ENCODE measurements around the gene REPS1. TPM values are rescaled to one million over a fixed set of nuclear protein-coding genes. Genes with fewer than 3 reads are reported as not detected.
A peak's percentile ranks its signal among the peaks of the same experiment; 100 is the strongest.

REPS1 gene
- total RNA-seq, 4 donors from 2014 or later = 14.8 to 21.6 (median 17.4) TPM

GRCh38 chr6:138863321-138863720 lies 124.7 kb downstream of the REPS1 start:
- ATAC-seq (no peak), DNase-seq (no peak)
- in situ Hi-C loops (cut with MboI; ENCODE audit: low sequenced_read_pairs in 4 of 4) (no loop called here), intact Hi-C loops (cut with DNase I; ENCODE audit: low total_unique reads) (no loop called here)
- Histone ChIP-seq H3K27ac (no peak overlapping the region), H3K27me3 (no peaks in the 10 kb centered on the region), H3K36me3 (no peaks in the 10 kb centered on the region), H3K4me3 (no peak overlapping the region), H3K9me3 (no peaks in the 10 kb centered on the region), H3K4me1 (no peaks in the 10 kb centered on the region)
- no peak for TF ChIP-seq POLR2A (IDR thresholded peaks at IDR 0.05)
- no peak for TF ChIP-seq CTCF (IDR thresholded peaks at IDR 0.05 in 4 of 5, conservative IDR thresholded peaks at IDR 0.05 in 1 of 5)

- Histone ChIP-seq H3K4me3 (no peak overlapping the region), H3K36me3 (no peaks in the 10 kb centered on the region), H3K27ac (no peak overlapping the region), H3K27me3 (no peaks in the 10 kb centered on the region), H3K9me3 (no peaks in the 10 kb centered on the region), H3K4me1 (no peaks in the 10 kb centered on the region)
- TF ChIP-seq CTCF (IDR thresholded peaks at IDR 0.05 in 4 of 5, conservative IDR thresholded peaks at IDR 0.05 in 1 of 5) (no peak), POLR2A (IDR thresholded peaks at IDR 0.05) (no peak)
- in situ Hi-C loops (cut with MboI; ENCODE audit: low sequenced_read_pairs in 4 of 4) = no loop called here
- no peak for DNase-seq
- intact Hi-C loops (cut with DNase I; ENCODE audit: low total_unique reads) = no loop called here
- peak in 1 of 2 donors; percentile 50 for ATAC-seq
Observed at GRCh38 chr6:138862456-138862855, 125.6 kb downstream of the REPS1 start.

- in situ Hi-C loops (cut with MboI; ENCODE audit: low sequenced_read_pairs in 4 of 4) (no loop called here), intact Hi-C loops (cut with DNase I; ENCODE audit: low total_unique reads) (no loop called here)
- H3K4me1 ChIP-seq = no peaks in the 10 kb centered on the region
- no peaks in the 10 kb centered on the region for H3K9me3 ChIP-seq
- H3K36me3 ChIP-seq = no peaks in the 10 kb centered on the region
- H3K27me3 ChIP-seq = no peaks in the 10 kb centered on the region
- no peak overlapping the region for H3K27ac ChIP-seq
- DNase-seq = no peak
- TF ChIP-seq CTCF (IDR thresholded peaks at IDR 0.05 in 4 of 5, conservative IDR thresholded peaks at IDR 0.05 in 1 of 5) = no peak
- no peak for TF ChIP-seq POLR2A (IDR thresholded peaks at IDR 0.05)
- no peak for ATAC-seq
- H3K4me3 ChIP-seq = no peak overlapping the region
Observed at GRCh38 chr6:138857775-138858174, 130.3 kb downstream of the REPS1 start.

GRCh38 chr6:138856654-138857053 lies 131.4 kb downstream of the REPS1 start:
- in situ Hi-C loops (cut with MboI; ENCODE audit: low sequenced_read_pairs in 4 of 4) = no loop called here
- H3K27ac ChIP-seq = no peak overlapping the region
- no peak for ATAC-seq
- no peak for DNase-seq
- TF ChIP-seq CTCF (IDR thresholded peaks at IDR 0.05 in 4 of 5, conservative IDR thresholded peaks at IDR 0.05 in 1 of 5) (no peak), POLR2A (IDR thresholded peaks at IDR 0.05) (no peak)
- intact Hi-C loops (cut with DNase I; ENCODE audit: low total_unique reads) = no loop called here
- no peaks in the 10 kb centered on the region for H3K27me3 ChIP-seq
- no peak overlapping the region for H3K4me3 ChIP-seq
- no peaks in the 10 kb centered on the region for H3K9me3 ChIP-seq
- no peaks in the 10 kb centered on the region for H3K36me3 ChIP-seq
- no peaks in the 10 kb centered on the region for H3K4me1 ChIP-seq

Other genes starting within 250 kb of the REPS1 start
- 1 to 10 TPM; 4.6 to 8.4 (median 5.6) TPM for gene CCDC28A, start 214.5 kb downstream of the REPS1 start, total RNA-seq
- gene ECT2L, start 192.2 kb downstream of the REPS1 start, total RNA-seq = not detected
- gene ABRACL, start 40.5 kb upstream of the REPS1 start, total RNA-seq = 1 to 10 TPM in 3 of 4 donors, not detected in 1; 1.5 to 3.0 (median 1.8) TPM
- gene HECA, start 146.8 kb upstream of the REPS1 start, total RNA-seq = 10 to 100 TPM; 34.5 to 59.1 (median 47.2) TPM

Measured in gastrocnemius medialis (tissue), 4 donors.